IMR-90 (cell line): ENCODE results near the gene PTPRS.

Experiments
- BHLHE40 ChIP-seq: fragments of 150-350 bp; IDR thresholded peaks from 2 replicates; pipeline ENCODE4 v1.6.1; 2016; ENCODE audit warnings: mild to moderate bottlenecking, low read depth, low read length
- FOS ChIP-seq: fragments of 150-350 bp; IDR thresholded peaks from 2 replicates; pipeline ENCODE4 v1.6.1; 2016; ENCODE audit warnings: low read depth, low read length
- MXI1 ChIP-seq: IDR thresholded peaks from 2 replicates; pipeline ENCODE4 v1.6.1; 2012; ENCODE audit warnings: low read depth, mild to moderate bottlenecking, low read length, moderate library complexity, borderline replicate concordance
- POLR2A ChIP-seq: IDR thresholded peaks from 2 replicates; pipeline ENCODE4 v1.6.1; 2012; ENCODE audit warnings: mild to moderate bottlenecking, low read depth, low read length
- RCOR1 ChIP-seq: IDR thresholded peaks from 2 replicates; pipeline ENCODE4 v1.6.1; 2012; ENCODE audit warnings: mild to moderate bottlenecking, low read length, improper control_type of control experiment; ENCODE audit not compliant: insufficient replicate concordance
- TF ChIP-seq, protein P1 (sequence below): conservative IDR thresholded peaks from 2 replicates; pipeline ENCODE4 v1.5.1; 2012; ENCODE audit warnings: mild to moderate bottlenecking, low read depth, low read length, improper control_type of control experiment
- TF ChIP-seq, protein P2 (sequence below): fragments of 150-350 bp; IDR thresholded peaks from 2 replicates; pipeline ENCODE4 v1.6.1; 2016; ENCODE audit warnings: low read depth, mild to moderate bottlenecking, low read length, moderate library complexity, borderline replicate concordance

DNA sequence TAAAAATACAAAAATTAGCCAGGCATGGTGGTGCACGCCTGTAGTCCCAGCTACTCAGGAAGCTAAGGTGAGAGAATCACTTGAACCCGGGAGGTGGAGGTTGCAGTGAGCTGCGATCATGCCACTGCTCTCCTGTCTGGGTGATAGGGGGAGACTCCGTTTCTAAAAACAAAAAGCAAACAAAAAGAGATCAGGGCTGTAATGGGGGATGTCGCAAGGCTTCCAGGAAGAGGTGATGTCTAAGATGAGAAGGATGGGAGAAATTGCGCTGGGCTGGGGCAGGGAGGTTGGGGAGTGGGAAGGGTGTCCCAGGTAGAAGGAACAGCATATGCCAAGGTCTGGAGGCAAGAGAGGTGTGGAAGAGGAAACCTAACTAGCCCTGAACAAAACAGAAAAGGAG lies 36.1 kb downstream of the PTPRS start:
- TF ChIP-seq, protein P1, sequence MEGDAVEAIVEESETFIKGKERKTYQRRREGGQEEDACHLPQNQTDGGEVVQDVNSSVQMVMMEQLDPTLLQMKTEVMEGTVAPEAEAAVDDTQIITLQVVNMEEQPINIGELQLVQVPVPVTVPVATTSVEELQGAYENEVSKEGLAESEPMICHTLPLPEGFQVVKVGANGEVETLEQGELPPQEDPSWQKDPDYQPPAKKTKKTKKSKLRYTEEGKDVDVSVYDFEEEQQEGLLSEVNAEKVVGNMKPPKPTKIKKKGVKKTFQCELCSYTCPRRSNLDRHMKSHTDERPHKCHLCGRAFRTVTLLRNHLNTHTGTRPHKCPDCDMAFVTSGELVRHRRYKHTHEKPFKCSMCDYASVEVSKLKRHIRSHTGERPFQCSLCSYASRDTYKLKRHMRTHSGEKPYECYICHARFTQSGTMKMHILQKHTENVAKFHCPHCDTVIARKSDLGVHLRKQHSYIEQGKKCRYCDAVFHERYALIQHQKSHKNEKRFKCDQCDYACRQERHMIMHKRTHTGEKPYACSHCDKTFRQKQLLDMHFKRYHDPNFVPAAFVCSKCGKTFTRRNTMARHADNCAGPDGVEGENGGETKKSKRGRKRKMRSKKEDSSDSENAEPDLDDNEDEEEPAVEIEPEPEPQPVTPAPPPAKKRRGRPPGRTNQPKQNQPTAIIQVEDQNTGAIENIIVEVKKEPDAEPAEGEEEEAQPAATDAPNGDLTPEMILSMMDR = no peak
- TF ChIP-seq FOS (no peak), BHLHE40 (no peak), POLR2A (no peak), MXI1 (no peak), RCOR1 (no peak)
- TF ChIP-seq, protein P2, sequence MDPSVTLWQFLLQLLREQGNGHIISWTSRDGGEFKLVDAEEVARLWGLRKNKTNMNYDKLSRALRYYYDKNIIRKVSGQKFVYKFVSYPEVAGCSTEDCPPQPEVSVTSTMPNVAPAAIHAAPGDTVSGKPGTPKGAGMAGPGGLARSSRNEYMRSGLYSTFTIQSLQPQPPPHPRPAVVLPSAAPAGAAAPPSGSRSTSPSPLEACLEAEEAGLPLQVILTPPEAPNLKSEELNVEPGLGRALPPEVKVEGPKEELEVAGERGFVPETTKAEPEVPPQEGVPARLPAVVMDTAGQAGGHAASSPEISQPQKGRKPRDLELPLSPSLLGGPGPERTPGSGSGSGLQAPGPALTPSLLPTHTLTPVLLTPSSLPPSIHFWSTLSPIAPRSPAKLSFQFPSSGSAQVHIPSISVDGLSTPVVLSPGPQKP = no peak
